ENCODE data around the gene BDP1.

DNA sequence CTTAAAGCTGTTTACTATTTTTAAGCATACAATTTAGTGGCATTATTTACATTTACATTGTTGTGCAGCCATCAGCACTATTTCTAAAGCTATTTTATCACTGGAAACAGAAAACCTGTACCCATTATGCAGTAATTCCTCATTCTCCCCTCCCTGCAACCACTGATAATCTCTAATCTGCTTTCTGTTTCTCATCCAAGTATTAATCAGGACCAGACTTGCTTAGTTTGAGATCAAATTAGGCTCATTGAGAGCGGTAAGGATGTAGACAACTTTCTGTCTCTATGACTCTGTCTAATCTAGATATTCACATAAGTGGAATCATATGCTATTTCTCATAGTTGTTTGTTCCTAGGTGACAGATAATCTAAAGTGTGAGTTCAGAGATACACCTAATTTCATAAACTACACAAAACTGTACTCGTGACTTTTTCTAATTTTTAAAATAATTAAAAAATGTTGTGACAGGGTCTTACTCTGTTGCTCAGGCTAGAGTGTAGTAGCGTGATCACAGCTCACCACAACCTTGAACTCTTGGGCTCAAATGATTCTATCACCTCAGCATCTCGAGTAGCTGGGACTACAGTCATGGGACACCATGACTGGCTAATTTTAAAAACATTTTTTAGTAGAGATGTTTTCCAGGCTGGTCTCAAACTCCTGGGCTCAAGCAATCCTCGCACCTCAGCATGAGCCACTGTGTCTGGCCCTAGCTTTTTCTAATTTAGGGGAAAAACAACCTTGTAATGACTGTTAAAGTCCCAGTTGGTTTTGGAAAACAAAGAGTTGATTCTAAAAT is 37.6 kb downstream of the BDP1 start:
- TF ChIP-seq, protein P1, sequence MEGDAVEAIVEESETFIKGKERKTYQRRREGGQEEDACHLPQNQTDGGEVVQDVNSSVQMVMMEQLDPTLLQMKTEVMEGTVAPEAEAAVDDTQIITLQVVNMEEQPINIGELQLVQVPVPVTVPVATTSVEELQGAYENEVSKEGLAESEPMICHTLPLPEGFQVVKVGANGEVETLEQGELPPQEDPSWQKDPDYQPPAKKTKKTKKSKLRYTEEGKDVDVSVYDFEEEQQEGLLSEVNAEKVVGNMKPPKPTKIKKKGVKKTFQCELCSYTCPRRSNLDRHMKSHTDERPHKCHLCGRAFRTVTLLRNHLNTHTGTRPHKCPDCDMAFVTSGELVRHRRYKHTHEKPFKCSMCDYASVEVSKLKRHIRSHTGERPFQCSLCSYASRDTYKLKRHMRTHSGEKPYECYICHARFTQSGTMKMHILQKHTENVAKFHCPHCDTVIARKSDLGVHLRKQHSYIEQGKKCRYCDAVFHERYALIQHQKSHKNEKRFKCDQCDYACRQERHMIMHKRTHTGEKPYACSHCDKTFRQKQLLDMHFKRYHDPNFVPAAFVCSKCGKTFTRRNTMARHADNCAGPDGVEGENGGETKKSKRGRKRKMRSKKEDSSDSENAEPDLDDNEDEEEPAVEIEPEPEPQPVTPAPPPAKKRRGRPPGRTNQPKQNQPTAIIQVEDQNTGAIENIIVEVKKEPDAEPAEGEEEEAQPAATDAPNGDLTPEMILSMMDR (IDR thresholded peaks at IDR 0.05; ENCODE audit: poor library complexity): no peak
- TF ChIP-seq EZH2phosphoT487 (IDR thresholded peaks at IDR 0.05; ENCODE audit: low read depth, severe bottlenecking, unreplicated experiment) (no peak), EZH2 (IDR thresholded peaks at IDR 0.05; ENCODE audit: borderline replicate concordance) (no peak)
